Epithelial cell of prostate (primary cell): ENCODE results near the gene LBR.
A peak's percentile ranks its signal among the peaks of the same experiment; 100 is the strongest.
"Not testable (repeated sequence)": the region's sequence is repeated elsewhere in the genome, so short reads cannot be mapped to it uniquely, and the experiment has no call there.

ENCODE experiments used
- DNase-seq: peaks from one replicate; pipeline ENCODE4 v3.0.0-alpha.2; 2011; ENCODE audit warnings: low read depth, low spot score
- H3K27ac ChIP-seq: fragments of 450-650 bp; 2 replicates; pipeline ENCODE4 v1.5.1; 2017; ENCODE audit warnings: mild to moderate bottlenecking

Gene LBR

DNA sequence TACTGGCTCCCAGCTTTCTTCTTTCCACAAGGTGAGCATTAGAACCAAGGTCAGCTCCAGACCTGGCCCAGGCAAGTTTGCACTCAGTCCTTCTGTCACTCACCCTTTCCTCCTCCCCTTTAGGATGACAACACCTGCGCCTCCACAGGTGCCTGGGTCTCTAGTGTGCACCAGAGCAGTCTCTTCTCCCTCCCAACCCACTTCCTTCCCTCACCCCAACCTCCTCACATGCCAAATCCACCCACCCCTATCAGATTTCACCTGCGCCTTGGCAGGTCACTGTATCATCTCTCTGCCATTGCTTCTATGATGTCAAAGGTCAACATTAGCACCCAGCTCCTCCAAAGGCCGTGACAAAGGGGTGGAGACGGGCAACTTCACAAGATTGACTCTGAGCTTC is 38.0 kb downstream of the LBR start:
- no peak for DNase-seq
- no peak overlapping the region for H3K27ac ChIP-seq

DNA sequence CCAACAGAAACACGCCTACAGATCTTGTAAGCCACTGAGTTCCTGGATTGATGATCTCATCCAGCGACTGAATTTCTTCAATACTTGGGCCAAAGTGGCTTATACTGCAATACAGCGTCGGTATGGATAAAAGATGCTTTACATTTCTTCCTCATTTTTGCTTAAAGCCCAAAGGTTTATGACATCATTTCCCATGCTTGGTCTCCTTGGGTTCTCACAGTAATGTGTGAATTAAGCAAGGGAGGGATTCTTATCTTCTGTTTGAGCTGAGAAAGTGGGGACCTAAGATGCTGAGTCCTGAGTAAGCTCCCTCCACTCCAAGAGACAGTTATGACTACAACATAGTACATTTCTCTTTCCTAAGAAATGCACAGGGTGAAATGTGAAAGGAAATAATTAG is 39.5 kb downstream of the LBR start:
- DNase-seq = no peak
- H3K27ac ChIP-seq = no peak overlapping the region

- DNase-seq, H3K27ac ChIP-seq: not testable (repeated sequence)
These were observed 41.0 kb downstream of the LBR start for GRCh38 chr1:225386860-225387259.

DNA sequence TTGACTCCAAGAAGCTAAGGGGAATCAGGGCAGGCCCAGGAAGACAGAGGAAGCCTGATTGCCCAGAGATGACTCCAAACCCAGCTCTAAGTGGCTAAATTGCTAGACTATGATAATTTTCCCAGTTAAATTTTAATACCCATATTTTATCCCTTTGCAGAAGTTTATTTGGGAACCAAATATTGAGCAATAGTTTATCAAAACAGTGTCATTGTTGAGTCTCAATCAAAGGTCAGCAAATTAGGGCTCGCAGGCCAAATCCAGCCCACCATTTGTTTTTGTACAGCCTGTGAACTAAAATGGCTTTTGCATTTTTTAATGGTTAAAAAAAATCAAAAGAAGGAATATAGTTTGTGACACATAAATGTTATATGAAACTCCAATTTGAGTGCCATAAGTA is 47.1 kb downstream of the LBR start:
- no peak for DNase-seq
- no peak overlapping the region for H3K27ac ChIP-seq

- H3K27ac ChIP-seq = peak overlapping the region; percentile 49
- peak; percentile 87 for DNase-seq
These were observed 49.0 kb downstream of the LBR start for GRCh38 chr1:225378880-225379279.

- no peak for DNase-seq
- H3K27ac ChIP-seq = no peak overlapping the region
These were observed 52.8 kb downstream of the LBR start for GRCh38 chr1:225374996-225375395.

GRCh38 chr1:225373155-225373554 is 54.7 kb downstream of the LBR start:
- DNase-seq = no peak
- no peak overlapping the region for H3K27ac ChIP-seq

- no peak for DNase-seq
- H3K27ac ChIP-seq = no peak overlapping the region
These were observed 56.4 kb downstream of the LBR start for GRCh38 chr1:225371366-225372010.

DNA sequence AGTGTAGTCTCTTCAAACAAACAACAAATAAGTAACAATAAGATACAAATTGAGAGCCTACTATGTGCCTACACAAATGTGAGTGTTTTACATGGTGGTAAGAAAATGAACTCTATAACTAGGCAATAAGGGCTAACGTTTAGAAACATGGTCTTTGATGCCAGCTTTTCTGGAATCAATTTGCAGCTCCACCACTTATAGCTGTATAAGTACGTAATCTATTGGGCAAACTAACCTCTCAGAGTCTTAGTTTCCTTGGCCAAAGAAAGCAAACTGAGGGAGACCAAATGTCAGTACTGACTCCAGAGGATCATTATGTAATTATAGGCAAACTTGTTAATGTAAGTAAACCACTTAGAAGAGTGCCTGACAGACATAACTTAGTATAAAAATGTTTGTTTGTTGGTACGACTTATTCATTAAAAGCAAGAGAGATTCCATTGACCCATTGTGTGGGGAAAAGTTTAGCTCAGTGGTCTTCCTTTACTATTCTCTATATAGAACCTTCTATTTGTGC is 59.7 kb downstream of the LBR start:
- no peak for DNase-seq
- H3K27ac ChIP-seq = no peak overlapping the region

GRCh38 chr1:225366552-225366951 is 61.3 kb downstream of the LBR start:
- H3K27ac ChIP-seq = no peak overlapping the region
- no peak for DNase-seq

- no peak for DNase-seq
- no peak overlapping the region for H3K27ac ChIP-seq
These were observed 61.8 kb downstream of the LBR start for GRCh38 chr1:225366018-225366417.

- no peak for DNase-seq
- H3K27ac ChIP-seq = no peak overlapping the region
These were observed 63.4 kb downstream of the LBR start for GRCh38 chr1:225364439-225364838.

DNA sequence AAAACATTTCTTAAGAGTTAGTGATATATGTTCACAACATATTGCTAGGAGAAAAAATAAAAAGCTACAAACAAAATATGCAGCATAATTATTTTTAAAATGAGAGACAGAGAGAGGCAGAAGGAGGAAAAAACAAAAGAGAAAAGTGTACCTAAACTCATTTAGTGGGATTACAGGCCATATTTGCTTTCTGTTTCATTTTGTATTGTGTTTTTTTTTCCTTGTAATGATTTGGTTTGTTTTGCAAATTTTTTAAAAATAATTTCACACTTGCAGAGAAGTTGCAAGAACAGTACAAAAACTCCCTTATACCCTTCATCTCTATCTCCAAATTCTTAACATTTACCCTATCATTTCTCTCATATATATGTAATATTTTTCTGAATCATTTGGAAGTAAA is 65.0 kb downstream of the LBR start:
- H3K27ac ChIP-seq = no peak overlapping the region
- DNase-seq = no peak

- DNase-seq = no peak
These were observed 66.7 kb downstream of the LBR start for GRCh38 chr1:225361176-225361575.

DNA sequence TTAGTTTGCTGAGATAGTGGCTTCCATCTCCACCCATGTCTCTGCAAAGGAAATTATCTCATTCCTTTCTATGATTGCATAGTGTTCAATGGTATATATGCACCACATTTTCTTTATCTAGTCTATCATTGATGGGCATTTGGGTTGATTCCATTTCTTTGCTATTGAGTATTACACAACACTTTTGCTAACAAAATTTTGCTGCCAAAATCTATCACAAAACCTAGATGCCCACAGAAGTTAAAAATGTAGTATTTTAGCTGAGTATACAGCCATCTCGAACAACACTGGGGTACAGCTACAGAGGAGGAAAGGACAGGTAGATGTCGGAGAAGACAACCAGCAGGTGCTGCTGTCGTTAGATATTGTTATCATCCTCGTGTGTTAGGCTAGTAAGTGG is 67.7 kb downstream of the LBR start:
- DNase-seq = no peak
- H3K27ac ChIP-seq = no peak overlapping the region

More at GRCh38 chr1:225361176-225361575, 66.7 kb downstream of the LBR start:
- H3K27ac ChIP-seq = no peak overlapping the region

DNA sequence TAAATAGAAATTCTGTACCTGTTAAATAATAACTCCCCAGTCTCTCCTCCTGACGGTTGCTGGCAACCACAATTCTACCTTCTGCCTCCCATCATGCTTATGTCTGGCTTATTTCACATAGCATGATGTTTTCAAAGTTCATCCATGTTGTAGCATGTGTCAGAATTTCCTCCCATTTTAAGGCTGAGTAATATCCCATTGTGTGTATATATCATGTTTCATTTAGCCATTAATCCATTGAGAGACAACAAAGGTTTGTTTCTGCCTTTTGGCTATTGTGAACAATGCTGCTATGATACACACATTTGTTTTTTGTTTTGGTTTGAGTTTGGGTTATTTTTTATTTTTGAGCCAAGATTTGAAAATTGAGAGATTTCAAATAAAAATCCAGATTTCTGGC is 72.0 kb downstream of the LBR start:
- no peak overlapping the region for H3K27ac ChIP-seq
- no peak for DNase-seq

DNA sequence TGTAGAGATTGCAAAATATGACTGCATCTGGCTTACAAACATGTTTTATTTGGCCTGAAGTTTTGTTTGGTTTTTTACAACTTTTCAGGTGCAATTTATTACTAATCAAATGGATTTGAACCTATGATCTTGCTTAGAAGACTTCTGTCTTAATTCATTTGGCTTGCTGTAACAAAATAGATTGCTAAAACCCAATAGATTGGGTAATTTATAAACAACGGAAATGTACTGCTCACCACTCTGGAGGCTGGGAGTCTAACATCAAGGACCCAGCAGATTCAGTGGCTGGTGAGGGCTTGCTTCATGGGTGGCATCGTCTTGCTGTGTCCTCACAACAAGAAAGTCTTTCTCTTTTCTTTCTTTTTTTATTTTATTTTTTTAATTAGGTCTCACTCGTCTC is 72.9 kb downstream of the LBR start:
- DNase-seq = no peak
- no peak overlapping the region for H3K27ac ChIP-seq
